Cardiac fibroblast (primary cell): ENCODE measurements around the gene ODC1.
A peak's percentile ranks its signal among the peaks of the same experiment; 100 is the strongest.

Source experiments
- DNase-seq, 2 donors: peaks; one replicate each; pipeline versions ENCODE4 v3.0.0 to v3.0.0-alpha.2; 2010; ENCODE audit warnings: low read depth in 2 of 2
- H3K4me3 ChIP-seq, 2 donors: replicated peaks in 1 of 2; 1 replicate in 1 of 2; 2 replicates in 1 of 2; pipeline ENCODE4 v1.5.1; 2011; ENCODE audit warnings: low read depth in 2 of 2, low read length in 2 of 2, mild to moderate bottlenecking in 2 of 2, moderate library complexity in 1 of 2
- CTCF ChIP-seq: IDR thresholded peaks from one replicate; pipeline ENCODE4 v1.5.1; 2011; ENCODE audit warnings: low read depth, mild to moderate bottlenecking, low read length, inconsistent platforms

The ODC1 gene

GRCh38 chr2:10452956-10453904 lies 5.1 kb upstream of the ODC1 start:
- H3K4me3 ChIP-seq: no peak overlapping the region
- DNase-seq: no peak
- TF ChIP-seq CTCF: no peak

- TF ChIP-seq CTCF: no peak
- H3K4me3 ChIP-seq: no peak overlapping the region
- DNase-seq: peak; percentile 76 to 92
These were observed 4.2 kb upstream of the ODC1 start for GRCh38 chr2:10452312-10452711.

GRCh38 chr2:10451819-10452218 lies 3.7 kb upstream of the ODC1 start:
- DNase-seq: no peak
- no peak overlapping the region for H3K4me3 ChIP-seq
- no peak for TF ChIP-seq CTCF

- TF ChIP-seq CTCF: no peak
- peak; percentile 38 to 51 for DNase-seq
- no peak overlapping the region for H3K4me3 ChIP-seq
These were observed 1.9 kb upstream of the ODC1 start for GRCh38 chr2:10449838-10450691.

GRCh38 chr2:10449486-10449831 lies 1.3 kb upstream of the ODC1 start:
- DNase-seq: no peak
- H3K4me3 ChIP-seq: peak overlapping the region in 1 of 2 donors; percentile 68
- TF ChIP-seq CTCF: no peak

- peak overlapping the region; percentile 60 to 68 for H3K4me3 ChIP-seq
- peak; percentile 22 to 88 for DNase-seq
- no peak for TF ChIP-seq CTCF
These were observed 704 bp upstream of the ODC1 start for GRCh38 chr2:10448576-10449485.
